Colon (tissue), 2 donors: ENCODE measurements around the gene ACACB.

Source experiments
- FAIRE-seq: peaks from 2 replicates; lab custom pipeline; 2012; peaks lifted over from hg19 to GRCh38; lab: Jason Lieb, UNC
- donor health status: control.
- donor health status: control.

The ACACB gene

DNA sequence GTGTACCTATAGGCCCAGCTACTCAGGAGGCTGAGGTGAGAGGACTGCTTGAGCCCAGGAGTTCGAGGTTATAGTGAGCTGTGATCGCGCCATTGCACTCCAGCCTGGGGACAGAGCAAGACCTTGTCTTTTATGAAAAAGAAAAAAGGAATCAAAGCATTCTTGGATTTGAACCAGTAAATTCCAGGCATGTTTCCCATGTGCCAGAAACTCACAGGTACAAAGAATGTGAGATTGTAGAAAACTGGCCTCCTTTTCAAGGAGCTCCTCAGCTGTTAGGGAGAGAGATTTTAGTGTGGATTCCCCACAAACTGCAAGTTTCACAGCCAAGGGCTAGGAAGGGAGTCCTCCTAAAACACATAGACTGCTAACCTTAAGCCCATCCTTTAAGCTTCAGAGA lies 97.7 kb downstream of the ACACB start:
- no peak for FAIRE-seq

DNA sequence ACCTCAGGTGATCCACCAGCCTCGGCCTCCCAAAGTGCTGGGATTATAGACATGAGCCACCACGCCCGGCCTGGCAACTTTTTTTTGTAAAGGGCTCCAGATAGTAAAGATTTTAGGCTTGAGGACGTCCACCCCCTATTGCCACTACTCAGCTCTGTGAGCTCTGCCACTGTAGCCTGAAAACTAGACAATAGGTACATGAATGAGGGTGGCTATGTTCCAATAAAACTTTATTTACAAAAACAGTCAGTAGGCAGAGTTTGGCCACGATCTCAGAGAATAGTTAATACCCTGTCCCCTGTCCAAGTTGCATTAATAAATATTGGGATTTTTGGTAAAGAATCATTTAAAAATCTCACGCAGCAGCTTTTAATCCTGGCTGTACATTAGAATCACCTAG lies 102.6 kb downstream of the ACACB start:
- no peak for FAIRE-seq

DNA sequence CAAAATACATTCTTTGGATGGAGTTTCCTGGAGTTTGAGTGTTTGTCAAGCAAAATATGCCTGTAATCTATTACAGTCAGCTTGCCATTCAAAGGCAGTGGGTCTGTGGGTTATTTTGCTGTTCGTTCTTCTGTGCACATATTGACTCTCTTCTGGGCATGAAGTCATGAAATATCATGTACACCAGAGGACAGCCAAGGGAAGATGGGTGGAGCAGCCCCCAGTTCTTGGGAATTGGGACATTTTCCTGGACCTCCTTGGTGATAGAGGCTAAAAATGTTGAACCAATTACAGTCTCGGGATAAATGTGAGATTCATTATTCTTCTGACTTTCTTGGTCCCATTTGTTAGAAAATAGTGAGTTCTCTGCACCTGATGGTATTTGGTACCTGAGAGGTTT lies 103.6 kb downstream of the ACACB start:
- FAIRE-seq: no peak

DNA sequence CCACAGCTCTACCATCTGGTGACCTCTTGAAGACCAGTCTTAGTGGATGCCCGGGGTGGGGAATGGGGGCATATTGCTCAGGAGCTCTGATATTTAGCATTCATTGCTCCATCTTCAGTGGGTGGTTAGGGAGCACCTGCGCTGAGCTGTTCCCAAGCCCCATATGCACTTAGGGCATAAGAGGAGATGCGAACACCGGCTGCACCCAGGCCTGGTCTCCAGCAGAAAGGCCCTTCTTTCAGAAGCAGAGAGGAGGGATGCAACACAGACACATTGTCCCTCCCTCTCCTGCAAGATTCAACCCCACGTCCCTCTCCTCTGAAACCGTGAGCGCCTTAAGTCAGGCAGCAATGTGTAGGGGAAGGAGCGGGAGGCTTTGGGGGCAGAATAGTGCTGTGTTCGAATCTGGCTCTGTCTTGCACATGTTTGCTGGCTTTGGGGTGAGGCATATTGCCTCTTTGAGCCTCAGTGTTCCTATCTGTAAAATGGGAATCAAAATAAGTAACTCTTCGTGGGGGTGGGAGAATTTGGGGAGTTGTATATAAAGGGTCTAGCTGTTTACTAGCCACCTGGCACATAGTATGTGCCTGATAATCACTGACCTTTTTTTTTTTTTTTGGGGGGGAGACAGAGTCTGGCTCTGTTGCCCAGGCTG lies 105.0 kb downstream of the ACACB start:
- no peak for FAIRE-seq

DNA sequence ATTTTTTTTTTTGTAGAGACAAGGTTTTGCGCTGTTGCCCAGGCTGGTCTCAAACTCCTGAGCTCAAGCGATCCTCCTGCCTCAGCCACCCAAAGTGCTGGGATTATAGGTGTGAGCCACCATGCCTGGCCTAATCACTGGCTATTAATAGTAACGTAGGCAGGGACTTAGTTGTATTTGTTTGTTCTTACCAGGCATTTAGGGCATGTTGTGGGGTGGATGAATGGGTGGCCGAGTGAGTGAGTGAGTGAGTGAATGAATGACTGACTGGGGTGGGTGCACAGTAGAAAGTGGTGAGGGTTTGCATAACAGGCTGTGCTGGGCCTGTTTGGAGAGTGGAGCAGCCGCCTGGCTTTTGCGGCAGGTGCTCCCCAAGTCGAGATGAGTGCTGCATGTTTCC lies 105.7 kb downstream of the ACACB start:
- no peak for FAIRE-seq

DNA sequence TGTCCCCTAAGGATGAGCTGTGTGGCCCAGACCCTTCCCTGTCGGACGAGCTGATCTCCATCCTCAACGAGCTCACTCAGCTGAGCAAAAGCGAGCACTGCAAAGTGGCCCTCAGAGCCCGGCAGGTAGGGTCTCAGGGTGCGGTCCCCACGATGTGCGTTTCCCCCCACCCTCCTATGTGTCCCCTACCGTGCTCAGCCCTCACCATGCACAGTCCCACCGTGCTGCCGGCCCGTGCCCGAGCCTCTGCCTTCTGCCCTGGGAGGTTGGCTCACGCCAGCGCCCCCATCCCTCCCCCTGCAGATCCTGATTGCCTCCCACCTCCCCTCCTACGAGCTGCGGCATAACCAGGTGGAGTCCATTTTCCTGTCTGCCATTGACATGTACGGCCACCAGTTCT lies 106.1 kb downstream of the ACACB start:
- FAIRE-seq: no peak

DNA sequence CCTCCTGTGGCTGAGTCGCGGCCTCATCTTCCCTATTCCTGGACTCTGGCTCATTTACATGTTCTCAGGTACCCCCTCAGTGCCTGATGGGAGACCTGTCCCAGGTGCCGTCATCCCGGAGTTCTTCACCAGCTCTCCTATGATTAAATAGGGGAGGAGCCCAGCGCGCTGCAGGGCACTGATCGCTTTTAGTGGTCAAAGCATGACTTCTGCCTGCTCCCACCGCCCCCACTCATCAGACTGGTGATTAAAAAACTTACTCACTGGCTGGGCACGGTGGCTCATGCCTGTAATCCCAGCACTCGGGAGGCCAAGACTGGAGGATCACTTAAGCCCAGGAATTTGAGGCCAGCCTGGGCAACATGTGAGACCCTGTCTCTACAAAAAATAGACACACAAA lies 106.8 kb downstream of the ACACB start:
- no peak for FAIRE-seq

DNA sequence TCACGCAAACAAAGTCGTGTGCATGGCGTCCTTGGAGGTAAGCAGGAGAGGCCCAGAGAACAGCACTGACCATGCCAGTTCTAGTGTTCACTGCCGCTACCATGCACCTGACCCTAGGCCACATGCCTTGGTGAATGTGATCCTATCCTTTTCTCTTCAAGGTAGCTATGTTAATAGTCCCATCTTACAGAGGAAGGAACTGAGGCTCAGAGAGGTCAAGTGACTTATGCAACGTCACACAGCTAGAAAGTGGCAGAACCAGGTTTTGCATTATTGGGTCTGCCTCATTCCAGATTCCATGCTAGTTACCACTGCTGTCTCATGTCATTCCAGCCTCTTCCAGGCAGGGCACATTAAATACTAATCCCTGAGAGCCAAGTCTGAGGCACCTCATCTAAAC lies 107.5 kb downstream of the ACACB start:
- no peak for FAIRE-seq

DNA sequence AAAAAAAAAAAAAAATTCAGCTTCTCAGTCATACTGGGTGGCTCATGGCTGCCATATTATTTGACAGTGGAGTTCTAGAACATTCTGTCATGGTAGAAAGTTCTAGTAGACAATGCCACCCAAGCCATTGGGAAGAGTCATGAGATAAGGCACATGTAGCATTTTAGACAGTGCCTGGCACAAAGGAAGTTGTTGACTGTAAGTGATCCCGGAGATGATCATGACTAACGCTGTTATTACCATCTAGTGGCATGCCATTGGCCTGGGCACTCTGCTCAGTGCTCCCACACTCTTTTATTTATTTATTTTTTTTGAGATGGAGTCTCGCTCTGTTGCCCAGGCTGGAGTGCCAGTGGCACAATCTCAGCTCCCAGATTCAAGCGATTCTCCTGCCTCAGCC lies 112.3 kb downstream of the ACACB start:
- FAIRE-seq: no peak

DNA sequence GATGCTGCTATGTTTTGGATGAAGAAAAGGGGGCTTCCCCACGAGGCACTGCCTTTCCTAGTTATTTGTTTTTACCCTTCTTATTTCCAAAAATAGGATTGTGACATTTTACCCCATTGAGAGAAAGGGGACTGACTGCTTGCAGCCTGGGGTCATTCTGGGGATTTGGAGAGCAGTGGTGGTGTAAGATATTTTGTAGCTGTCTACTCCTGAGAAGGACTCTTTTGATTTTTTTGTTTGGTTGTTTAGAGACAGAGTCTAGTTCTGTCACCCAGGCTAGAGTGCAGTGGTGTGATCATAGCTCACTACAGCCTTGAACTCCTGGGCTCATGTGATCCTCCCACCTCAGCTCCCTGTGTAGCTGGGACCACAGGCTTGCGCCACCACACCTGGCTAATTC lies 113.8 kb downstream of the ACACB start:
- FAIRE-seq: no peak

DNA sequence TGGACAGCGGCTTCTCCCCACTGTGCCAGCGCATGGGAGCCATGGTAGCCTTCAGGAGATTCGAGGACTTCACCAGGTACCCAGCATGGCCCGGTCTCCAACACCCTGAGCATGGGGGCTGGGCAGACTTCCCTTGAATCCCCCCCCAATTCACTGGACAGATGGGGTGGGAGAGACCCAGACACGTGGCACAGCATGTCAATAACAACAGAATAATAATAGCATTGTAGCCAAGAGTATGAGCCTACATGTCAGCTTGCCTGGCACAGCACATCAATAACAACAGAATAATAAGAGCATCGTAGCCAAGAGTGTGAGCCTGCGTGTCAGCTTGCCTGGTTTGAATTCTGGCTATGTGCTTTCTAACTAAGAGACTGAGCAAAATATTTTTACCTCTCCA lies 116.3 kb downstream of the ACACB start:
- no peak for FAIRE-seq

DNA sequence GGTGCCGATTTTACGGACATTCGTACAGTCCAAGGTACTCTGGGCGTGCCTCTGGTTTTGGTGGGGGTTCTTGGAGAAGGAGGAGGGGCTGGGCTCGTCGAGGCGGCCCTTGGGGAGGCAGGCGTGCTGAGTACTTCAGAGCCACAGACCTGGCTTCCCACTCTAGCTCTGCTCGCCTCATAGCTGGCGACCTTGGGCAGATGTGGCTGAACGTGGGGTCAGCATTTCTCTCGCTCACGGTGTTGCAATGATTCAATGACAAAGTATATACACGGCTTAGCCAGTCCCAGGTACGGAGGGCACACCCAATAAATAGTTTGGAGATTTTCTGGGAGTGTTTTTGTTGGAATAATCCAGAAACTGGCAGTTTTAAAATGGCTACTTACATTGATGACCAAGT lies 117.6 kb downstream of the ACACB start:
- FAIRE-seq: no peak

DNA sequence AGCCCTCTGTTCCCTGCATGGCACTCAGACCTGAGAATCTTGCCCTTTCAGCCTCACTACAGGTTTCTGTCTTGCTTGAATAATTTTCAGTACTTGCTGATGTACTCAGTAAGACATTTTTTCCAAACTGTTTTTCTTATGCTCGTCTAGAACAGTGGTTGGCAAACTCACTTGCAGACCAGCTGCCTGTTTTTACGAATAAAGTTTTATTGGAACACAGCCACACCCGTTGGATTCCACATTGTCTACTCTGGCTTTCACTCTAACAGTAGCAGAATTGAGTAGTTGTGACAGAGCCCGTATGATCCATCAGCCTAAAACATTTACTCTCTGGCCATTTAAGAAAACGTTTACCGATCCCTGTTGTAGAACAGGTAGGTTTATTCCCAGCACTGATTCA lies 119.9 kb downstream of the ACACB start:
- no peak for FAIRE-seq

DNA sequence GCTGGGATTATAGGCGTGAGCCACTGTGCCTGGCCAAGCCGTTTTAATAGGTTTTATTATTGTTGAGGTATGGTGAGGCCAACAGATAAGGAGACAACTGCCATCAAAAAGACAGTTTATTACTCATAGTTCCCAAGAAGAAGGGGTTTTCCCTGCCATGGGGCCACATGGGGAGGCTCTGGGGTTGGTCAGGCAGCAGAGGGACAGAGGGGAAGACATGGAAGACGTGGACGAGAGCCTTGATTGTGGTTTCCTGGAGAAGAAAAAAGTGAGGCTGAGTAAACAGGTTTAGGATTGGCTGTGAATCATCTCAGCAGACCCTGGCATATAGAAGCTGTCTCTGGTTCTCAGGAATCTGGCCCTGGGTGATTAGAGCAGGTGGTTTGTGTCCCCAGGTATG lies 122.8 kb downstream of the ACACB start:
- no peak for FAIRE-seq

DNA sequence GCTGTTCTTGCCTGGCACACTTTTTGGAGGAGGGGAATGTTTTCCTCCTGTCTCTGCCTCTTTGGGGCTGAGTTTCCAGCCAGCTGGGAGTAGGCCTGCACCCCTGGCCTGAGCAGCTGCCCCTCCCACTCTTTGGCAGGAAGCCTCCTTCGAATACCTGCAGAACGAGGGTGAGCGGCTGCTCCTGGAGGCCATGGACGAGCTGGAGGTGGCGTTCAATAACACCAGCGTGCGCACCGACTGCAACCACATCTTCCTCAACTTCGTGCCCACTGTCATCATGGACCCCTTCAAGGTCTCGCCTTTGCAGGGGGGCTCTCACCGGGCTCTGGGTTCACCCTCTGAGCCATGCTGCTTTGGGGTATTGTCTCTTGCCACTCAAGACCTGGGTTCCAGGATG lies 123.3 kb downstream of the ACACB start:
- no peak for FAIRE-seq

DNA sequence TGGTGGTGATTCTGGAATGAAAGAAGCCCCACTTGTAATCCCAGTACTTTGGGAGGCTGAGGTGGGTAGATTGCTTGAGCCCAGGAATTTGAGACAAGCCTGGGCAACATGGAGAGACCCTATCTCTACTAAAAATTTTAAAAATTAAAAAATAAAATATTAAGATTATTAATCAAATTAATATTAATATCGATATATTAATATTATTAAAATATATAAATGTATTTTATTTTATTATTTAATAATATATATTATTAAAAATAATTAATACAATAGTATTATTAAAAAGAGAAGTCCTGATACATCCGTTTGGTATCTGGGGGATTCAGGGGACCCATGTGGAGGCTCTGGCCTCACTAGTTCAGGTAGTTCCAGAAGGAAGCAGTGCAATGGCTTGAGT lies 124.0 kb downstream of the ACACB start:
- FAIRE-seq: no peak

DNA sequence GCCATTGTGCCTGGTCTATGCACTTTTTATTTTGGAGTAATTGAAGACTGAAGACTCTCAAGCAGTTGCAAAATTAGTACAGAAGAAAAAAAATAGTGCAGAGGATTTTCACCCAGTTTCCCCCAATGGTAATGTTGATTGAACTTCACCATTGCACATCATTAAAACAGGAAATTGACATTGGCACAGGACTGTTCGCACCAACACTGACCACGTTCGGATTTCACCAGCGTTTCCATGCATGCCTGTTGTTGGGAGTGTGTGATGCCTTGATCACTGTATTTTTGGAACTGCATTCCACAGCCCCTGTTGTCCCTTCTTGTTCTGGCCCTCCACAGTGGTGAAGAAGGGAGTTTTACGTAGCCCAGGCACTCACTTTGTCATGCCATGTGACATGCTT lies 125.5 kb downstream of the ACACB start:
- no peak for FAIRE-seq

DNA sequence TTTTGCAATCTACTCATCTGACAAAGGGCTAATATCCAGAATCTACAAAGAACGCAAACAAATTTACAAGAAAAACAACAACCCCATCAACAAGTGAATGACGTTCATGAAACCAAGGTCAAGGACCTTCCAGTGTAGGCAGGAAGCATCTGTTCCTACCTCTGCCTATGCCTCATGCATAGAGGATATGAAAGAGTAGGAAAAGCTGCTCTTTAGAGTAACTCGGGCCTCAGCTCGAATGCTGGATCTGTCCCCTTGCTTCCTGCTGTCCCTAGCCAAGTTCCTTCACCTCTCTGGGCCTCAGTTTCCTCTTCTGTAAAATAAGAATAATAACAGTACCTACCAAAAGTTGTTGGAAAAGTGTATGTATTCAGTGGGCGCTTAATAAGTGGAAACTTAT lies 127.7 kb downstream of the ACACB start:
- FAIRE-seq: no peak

DNA sequence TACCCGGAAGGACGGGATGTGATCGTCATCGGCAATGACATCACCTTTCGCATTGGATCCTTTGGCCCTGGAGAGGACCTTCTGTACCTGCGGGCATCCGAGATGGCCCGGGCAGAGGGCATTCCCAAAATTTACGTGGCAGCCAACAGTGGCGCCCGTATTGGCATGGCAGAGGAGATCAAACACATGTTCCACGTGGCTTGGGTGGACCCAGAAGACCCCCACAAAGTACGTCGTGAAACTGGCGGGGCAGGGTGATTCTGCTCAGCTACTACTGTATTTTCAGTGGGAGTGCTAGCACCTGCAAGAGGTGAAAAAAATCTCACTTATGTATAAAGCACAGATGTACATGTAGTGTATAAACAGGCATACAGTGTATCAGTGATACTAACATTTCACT lies 129.8 kb downstream of the ACACB start:
- FAIRE-seq: no peak

DNA sequence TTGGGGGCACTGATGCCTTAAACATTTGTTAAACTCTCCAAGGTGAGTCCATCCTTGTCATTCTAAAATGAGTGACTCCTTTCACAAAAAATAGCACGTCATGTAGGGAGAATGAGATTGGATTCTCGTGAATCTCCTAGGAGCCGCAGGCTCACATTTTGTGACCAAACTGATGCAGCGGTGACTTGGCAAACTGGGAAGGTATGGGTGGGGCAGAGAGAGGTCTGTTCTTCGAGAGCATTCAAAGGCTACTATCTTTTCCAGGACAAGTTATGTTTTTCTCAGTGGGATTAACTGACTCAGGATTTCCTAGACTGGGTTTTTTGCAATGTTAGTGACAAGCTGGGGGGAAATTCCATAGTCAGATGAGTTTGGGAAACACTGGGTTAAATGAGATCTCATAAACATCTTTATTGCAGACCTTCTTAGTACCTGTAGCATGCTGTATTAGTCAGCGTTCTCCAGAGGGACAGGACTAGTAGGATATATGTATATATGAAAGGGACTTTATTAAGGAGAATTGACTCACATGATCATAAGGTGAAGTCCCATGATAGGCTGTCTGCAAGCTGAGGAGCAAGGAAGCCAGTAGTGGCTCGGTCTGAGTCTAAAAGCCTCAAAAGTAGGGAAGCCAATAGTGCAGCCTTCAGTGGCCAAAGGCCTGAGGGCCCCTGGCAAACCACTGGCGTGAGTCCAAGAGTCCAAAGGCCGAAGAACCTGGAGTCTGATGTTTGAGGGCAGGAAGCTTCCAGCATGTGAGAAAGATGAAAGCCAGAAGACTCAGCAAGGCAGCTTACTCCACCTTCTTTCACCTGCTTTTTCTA lies 131.7 kb downstream of the ACACB start:
- no peak for FAIRE-seq

DNA sequence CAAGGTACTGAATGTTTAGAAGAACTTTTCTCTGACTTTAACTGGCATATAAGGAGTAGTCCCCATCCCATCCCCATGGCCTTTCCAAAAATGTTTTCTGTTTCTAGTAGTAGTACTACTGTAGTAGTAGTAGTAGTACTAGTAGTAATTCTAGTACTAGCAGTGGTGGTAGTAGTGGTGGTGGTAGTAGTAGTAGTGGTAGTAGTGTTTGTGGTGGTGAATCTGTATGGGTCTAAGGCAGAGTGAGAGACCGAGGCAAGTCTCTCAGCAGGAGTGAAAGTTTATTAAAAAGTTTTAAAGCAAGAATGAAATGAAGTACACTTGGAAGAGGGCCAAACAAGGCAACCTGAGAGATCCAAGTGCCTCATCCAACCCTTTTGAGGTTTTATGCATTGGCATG lies 134.1 kb downstream of the ACACB start:
- no peak for FAIRE-seq

DNA sequence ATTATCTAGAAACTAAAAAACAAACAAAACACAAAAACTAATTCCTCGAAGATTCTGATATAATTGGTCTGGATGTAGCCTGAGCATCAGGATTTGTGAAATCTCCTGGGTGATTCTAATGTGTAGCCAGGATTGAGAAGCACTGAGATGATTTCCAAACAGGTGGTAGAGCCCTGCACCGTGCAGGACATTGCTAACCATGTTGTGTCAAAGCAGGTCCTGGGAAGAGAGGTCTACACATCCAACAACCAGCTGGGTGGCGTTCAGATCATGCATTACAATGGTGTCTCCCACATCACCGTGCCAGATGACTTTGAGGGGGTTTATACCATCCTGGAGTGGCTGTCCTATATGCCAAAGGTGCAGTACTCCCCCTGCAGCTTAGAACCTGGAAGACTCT lies 136.4 kb downstream of the ACACB start:
- FAIRE-seq: no peak

DNA sequence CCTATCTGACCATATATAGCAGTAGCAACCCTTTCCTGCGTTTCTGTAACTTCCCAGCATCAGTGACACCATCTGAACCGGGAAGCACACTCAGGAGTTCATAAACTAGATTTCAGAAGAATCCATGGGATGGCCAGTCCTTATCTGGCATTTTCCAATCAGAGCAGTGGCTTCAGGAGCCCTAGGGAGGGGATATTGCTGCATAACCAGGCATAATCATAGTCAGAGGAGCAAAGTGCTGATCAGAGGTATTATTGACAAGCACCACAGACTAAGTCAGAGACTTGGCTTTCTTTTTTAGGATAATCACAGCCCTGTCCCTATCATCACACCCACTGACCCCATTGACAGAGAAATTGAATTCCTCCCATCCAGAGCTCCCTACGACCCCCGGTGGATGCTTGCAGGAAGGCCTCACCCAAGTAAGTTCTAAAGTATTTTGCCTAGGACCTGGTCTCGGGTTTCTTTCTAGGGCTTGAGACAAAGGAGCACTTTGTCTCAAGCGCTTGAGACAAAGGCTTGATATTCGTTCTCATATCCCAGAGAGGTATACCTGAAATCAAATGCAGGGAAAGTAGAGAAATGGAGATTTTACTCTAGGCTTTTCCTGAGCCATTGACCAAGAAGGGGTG lies 137.6 kb downstream of the ACACB start:
- FAIRE-seq: no peak

DNA sequence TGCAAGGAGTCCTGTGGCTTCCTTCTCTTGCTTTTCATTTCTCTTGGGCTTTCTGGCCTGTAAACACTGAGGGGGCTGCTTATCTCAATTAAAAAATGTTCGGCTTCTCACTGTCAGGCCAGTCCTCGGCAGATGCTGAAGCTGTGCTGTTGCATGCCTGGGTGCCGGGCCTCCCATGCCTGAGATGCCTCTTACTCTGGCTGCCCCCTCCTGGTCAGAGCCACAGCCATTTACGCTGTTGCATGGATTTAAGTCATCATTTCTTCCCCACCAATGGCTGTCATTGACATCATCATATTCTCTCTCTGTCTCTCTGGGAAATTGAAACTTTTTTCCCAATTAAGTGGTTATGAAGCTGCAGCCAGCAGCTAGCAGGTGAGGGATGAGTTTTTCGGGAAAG lies 139.0 kb downstream of the ACACB start:
- FAIRE-seq: no peak
